GM19240 (cell line): ENCODE results near the gene TBC1D1.
A peak's percentile ranks its signal among the peaks of the same experiment; 100 is the strongest.

ENCODE experiments used
- DNase-seq: peaks from one replicate; pipeline ENCODE4 v3.0.0; 2011; ENCODE audit warnings: low spot score; ENCODE audit not compliant: insufficient read length

TBC1D1 gene

DNA sequence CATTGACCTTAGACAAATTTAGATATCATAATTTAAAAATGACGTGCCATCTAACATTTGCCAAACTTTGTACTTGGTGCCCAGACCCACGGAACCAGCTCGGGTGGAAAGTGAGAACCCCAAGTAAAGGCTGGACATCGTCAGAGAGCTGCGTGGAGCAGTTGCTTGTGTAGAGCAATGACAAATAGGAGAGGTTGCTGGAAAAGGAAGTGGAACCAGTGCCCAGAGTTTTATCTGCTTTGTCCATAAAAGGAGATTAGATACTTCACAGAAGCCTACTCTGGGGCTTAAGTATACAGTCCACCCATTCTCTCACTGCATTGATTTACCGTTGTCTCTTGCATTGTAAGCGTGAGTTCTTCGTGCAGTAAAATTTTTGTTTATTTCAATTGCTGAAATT lies 5.4 kb upstream of the TBC1D1 start:
- no peak for DNase-seq

DNA sequence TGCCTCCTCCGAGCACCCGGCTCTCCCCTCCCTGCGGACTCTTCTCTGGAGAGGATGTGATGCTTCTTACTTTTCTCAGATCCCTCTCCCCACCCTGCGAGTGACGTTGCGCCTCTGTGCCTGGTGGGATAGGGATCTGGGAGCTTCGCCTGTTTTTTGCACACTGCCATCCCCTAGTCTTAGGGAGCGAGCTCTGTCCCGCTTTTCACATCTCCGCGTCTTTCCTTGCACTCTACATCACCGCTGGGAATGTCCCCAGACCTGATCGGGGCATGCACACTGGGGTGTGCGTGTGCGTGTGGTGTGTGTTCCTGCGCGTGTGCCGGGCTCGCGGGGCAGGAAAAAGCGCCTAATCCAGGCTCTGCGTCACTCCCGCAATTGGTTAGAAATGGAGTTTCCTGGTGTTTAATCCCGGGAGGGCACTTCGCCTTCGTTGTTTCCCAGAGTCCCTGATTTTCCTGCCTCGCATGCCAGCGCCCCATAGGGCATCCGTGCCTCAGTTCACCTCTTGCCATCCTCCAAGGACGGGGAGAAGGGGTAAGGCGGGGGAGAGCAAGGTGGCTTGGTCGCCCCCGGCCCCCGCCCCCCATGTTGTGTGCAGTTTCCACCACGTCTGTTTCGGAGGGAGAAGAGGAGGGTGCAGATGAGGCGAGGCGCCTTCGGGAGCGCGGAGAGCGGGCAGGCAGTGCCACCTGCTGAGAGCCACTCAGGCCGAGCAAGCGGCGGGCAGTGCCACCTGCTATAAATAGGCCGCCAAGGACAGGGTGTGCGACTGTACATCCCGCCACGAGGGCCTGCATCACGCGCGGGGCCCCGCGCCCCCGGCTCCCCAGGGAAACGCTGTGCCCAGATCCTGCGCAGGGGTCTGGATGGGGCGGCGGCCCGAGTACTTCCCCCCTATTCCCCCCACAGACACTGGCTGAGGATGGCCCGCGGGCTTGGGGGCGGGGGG lies 759 bp upstream of the TBC1D1 start:
- DNase-seq = no peak

DNA sequence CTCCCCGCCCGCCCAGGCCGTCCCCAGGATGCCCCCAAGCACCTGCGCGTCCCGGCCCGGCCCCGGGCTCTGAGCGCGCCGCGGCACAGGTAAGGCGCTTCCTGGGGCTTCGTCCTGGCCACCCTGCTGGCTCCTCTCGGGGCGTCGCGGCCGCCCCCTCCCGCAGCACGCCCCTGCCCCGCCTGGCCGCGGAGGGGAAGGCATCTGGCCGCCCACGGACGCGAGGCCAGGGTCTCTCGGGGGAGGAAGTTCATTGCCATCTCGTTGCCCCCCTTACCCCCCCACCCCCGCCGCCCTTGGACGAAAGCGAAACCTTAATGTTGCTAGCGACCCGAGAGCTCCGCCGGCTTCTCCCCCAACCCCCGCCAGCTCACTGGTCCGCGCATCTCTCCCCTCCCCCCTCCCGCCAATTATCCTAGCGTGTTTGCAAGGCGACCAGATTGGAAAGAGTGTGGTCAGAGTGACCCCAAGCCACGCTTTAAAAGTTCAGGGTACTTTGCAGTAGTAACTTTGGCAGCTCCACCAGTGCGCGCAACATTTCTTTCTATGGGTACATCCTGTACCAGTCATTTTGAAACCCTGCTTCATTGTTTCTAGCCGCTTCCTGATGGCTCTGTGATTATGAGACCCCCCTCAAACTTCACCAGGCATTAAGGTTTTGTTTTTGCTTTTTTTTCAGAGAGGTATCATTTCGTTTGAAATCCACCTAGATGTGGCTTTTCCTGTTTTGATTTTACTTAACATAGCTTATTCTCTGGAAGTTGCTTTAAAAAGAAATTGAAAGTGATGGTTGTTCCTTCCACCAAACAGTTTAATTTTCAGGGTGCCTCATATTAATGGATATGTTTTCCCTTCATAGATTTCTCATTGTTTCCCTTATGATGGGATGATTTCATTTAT lies 626 bp downstream of the TBC1D1 start:
- peak; percentile 29 for DNase-seq

GRCh38 chr4:37892641-37893040 lies 1.8 kb downstream of the TBC1D1 start:
- DNase-seq = peak; percentile 33

- no peak for DNase-seq
These were observed 2.3 kb downstream of the TBC1D1 start for GRCh38 chr4:37893164-37893563.

GRCh38 chr4:37895271-37895670 lies 4.4 kb downstream of the TBC1D1 start:
- DNase-seq = no peak

DNA sequence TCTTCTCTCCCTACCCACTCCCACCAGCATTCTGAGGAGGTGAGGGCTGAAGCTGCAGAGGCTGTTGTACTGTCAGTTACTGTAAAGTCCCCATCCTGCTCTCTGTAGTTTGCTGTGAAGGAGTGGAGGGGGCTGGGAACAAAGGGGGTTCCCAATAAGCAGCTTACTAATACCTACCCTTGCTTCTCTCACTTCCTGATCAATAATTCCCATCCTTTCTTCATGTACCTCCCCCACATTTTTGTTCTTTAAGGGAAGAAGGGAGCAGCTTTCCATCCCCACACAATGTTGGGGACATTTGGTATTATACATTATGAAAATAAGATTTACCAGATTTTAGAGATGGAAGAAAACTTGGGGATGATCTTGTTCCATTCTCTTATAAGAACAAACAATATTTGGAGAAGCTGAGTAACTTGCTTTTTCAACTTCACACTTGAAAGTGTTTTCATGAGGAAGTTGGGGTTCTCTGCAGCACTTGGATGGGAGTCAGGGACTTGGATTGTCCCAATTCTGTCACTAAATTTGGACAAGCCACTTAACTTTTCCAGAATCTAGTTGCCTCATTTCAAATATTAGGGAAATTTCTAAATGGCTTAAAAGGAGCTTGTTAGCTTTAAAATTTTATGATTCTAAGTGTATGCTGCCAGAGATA lies 5.4 kb downstream of the TBC1D1 start:
- no peak for DNase-seq

- no peak for DNase-seq
These were observed 11.3 kb downstream of the TBC1D1 start for GRCh38 chr4:37902212-37902611.

- no peak for DNase-seq
These were observed 12.1 kb downstream of the TBC1D1 start for GRCh38 chr4:37902738-37903693.

DNA sequence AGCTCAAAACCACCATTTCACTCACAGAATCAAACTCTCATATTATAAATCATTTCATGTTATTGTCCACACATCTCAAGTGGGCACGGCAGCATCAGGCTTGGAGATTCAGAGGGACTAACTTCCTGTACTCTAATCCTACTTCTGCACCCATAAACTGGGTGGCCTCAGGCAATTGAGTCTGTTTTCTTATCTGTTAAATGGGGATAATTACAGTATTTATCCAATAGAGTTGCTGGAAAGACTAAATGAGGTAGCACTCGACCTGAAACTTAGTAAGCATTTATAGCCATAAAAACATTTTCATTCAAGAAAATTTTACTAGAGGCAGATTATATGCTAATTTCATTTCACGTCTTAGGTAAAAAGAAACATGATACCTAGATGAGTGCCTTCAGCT lies 13.0 kb downstream of the TBC1D1 start:
- DNase-seq = no peak

- no peak for DNase-seq
These were observed 13.9 kb downstream of the TBC1D1 start for GRCh38 chr4:37904824-37905223.

- no peak for DNase-seq
These were observed 14.8 kb downstream of the TBC1D1 start for GRCh38 chr4:37905533-37906169.

DNA sequence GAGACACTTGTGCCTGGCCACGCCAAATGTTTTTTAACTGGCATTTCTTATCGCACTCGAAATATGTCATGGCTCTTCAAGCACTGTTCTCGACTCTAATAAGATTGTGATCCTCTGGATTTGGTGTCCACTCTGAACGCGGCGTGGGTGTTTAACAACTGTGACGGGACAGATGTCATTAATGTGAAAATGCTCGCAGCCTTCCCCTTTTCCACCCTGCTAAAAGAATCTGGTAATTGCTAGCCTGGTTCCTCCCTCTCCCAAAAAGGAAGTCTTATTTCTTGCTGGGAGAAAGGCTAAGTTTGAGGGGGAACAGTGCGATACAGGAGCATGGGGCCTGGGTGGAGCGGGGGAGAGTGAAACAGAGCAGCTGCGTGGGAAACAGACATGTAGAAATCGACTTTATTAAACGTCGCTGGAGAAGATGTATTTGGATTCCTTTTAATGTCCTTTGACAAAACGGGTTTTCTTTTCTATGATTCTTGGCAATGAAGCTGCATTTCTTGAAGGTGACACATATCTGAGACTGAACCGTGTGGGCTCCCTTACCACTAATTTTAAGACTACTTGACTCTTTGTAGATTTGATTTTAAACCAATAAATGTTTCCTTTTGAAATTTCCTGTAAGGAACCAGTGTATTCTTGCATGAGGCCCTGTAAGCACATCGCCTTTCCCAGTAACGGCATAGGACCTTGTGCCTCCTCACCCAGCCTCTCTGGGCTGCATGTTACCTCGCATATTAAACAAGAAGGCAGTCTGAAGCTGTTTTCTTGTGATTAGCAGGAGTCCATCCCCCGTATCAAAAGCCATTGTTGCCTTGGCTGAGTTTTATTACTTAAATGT lies 17.8 kb downstream of the TBC1D1 start:
- DNase-seq = no peak

DNA sequence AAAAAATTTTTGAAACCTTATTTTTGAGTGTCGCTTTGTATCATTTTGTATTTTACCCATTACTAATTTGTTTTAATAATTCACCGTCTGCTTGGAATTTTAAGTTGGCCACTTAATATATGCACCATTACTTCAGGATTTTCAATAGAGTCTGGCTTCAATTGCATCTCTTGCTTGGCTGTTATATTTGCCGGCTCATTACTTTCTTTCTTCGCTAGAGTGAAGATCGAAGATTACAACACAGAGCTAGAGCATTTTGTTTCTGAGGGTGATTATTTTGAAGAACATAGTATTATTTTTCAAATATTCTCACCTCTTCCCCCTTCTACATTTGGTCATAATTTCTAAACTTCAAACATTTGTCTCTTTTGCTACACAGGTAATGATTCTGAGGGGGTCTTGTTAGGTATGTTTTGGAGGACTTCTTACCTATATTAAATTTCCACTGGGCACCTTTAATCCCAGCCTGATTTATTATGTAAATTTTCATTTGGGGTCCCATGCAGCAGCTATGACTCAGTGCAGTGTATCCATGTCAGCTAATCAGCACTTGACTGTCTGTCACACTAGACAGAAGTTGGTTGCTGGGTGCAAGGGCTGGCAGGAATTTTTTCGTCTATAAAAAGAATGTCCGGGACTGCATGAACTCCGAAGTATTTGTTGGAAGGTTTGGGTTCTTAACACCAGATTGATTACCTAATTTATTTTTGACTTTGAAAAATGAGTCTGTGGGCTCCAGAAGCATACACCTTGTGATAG lies 18.6 kb downstream of the TBC1D1 start:
- no peak for DNase-seq

GRCh38 chr4:37910091-37910486 lies 19.2 kb downstream of the TBC1D1 start:
- no peak for DNase-seq

DNA sequence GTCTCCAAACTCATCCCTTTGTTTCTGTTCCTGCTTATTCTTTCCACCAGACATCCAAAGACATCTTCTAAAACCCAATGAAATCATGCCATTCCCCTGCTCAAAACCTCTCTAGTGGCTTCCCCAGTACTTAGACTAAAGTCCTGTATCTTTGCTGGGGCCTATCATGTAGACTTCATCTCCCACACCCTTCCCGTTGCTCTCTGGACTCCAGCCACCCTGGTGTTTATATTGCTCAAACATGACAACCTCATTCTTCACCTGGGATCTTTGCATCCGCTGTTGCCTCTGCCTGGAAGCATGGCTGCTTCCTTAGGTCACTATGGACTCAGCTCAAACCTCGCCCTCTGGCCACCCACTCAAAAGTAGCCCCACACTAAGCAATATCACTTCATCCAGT lies 23.7 kb downstream of the TBC1D1 start:
- no peak for DNase-seq

GRCh38 chr4:37917388-37917787 lies 26.5 kb downstream of the TBC1D1 start:
- DNase-seq = no peak

GRCh38 chr4:37918653-37919052 lies 27.8 kb downstream of the TBC1D1 start:
- no peak for DNase-seq
